GM21526 (cell line): ENCODE data around the gene ALPG.
"Not testable (repeated sequence)": the region's sequence is repeated elsewhere in the genome, so short reads cannot be mapped to it uniquely, and the experiment has no call there.

Source experiments
- ATAC-seq: cut with Tn5 transposase; IDR thresholded peaks from one replicate; pipeline ENCODE4 v1.9.1; 2021; ENCODE audit warnings: moderate library complexity; ENCODE audit not compliant: unreplicated experiment, low FRiP score

ALPG gene

DNA sequence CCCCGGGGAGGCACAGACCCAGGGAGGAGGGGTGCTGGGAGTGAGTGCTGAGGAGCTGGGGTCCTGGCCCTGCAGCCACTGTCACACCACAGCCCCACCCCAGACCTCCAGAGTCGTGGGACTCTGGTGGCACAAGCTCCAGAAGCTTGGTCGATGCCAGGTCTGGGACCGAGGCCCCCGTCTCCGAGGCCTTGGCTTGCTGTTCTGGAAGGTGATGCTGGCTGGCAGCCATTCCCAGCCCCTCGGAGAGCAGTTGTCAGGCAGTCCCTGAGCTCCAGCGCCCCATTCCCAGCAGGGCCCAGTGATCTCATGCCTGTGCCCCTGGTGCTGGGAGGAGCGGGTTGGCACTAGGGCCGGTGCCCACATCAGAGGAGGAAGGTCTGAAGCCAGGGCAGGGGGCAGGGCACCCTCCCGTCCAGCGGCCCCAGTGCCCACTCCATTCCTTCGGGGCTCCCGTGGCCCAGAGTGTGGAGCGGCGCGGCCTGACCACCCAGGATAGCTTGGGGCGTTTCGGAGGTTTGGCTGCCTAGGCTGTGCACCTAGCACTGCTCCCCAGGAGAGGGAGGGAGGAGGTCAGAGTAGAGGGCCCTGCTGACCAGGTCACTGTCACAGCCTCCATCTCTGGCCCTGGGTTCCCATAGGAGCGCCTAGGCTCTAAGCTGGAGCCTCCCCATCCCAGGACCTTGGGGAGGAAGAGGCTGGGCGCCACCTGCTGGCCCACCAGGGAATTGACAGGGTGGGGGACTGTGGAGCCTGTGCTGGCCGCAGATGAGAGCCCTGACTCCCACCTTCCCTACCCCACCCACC is 32.5 kb downstream of the ALPG start:
- ATAC-seq: no peak

DNA sequence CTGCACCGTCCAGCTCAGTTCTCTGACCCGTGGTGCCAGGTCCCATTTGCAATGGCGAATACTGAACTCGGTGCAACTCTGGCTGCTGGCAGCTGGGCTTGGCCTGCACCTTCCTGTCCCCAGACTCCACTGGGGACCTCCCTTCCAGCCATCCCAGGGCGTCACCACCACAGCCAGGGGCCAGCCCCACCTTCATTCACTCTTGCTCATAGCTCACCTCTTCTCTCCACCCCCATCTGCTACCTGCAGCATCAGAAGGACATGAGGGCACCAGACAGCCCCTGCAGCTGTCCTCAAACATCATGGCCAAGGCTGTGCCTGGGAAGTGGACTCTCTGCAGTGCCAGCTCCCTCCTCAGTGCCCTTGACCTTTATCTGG is 33.1 kb downstream of the ALPG start:
- ATAC-seq: no peak

DNA sequence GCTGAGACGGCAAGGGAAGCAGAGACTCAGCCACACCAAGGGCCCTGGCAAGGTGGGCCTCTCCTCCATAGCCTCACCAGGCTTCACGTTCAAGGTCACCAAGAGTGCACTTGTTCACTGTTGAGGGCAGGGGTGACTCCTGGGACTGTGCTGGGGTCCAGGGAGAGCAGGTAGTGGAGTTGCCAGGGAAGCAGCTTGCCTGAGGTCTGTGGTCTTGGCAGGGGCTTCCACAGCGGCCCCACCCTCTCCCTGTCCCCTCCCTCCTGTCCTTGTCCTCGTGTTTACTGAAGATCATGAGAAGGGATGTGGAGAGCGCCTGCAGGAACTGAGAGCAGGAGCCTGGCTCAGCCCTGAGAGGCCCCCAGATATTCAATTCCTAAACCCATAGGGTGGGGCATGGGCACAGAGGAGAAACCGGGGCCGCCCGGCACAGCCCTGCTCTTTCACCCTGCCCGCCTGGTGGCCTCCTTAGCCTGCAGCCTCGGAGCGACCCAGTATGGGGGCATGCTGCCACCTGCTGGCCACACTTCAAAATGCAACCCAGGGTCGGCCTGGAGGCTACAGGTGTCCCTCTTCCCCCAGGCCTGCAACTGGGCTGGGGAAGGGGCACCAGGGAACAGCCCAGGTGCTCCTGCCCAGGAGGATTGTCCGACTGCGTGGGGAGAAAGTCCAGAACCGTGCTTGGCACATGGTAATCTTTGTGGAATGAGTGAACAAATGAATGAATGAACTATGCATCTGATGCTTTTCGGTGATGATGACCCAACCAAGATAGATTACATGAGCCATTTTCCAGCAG is 33.8 kb downstream of the ALPG start:
- ATAC-seq: peak; percentile 60

DNA sequence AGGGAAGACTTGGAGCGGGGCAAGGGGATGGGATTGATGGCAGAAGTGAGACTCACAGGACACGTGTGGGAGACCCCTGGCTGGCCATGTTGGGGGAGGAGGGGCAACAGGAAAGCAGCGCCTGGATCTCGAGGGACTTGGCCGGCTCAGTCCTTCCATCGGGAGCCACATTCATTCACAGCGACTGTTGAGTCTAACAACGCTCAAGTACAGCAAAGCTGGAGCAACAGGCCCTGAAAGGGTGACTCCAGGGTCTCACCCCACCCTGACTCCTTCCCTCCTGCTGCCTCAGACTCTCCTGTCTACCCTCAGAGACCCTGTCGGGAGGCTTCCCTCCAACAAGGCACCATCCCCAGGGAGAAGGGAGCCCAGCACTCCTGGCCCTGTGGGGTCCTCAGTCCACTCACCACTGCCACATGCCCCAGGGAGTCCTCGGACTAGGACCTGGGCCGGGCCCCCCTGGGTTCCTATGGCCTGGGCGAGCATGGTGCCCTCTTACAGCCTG is 34.6 kb downstream of the ALPG start:
- ATAC-seq: no peak

DNA sequence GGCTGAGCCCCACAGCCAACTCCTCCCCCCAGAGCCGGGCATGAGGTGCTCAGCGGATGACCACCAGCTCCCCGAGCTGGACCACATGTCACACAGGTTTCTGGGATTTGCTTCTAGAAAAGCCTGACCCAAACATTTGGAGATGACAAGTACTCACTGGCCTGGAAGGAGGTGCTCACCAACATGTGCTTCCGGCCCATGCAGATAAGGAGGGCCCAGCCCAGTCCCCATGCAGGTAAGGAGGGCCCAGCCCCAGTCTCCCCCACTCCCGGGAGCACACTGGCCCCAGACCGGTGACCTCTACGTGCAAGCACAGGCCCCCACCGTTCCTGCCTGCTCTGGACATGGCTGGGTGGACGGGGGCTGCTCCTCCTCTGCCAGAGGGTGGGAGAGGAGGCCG is 35.3 kb downstream of the ALPG start:
- not testable (repeated sequence) for ATAC-seq

DNA sequence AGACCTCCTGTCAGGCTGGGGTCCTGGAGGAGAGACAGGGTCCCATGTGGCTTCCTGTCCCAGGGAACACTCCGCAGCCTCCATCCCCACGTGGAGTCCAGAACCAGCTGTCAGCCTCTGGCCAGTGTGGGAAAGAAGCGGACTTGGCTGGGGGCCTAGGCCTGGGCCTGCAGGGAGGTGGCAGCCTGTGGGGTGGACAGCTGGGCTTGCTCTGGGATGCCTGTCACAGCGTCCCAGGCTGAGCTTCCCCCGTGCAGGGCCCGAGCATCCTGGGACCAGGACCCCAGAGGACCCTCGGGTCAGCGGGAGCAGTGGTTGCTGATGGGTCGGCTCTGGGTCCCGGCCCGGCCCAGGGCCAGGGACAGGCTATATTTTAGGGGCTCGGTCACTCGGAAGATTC is 35.8 kb downstream of the ALPG start:
- not testable (repeated sequence) for ATAC-seq

DNA sequence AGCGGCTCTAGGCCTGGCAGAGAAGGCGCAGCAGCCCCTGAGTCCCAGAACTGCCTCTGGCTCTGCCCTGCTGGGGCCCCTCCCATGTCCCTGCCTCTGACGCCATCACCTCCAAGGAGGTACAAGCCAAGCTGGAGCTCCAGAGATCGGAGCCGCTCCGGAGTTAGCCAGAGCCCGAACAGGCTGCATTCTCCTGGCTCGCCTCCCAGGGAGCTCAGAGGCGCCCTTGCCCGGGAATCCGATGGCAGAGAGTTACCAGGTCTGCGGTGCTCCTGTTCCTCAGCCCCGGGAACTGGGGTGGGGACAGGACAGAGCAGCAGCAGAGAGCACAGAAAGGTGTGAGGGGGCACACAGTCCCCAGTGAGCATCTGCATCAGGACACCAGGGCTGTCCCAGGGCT is 36.4 kb downstream of the ALPG start:
- not testable (repeated sequence) for ATAC-seq

DNA sequence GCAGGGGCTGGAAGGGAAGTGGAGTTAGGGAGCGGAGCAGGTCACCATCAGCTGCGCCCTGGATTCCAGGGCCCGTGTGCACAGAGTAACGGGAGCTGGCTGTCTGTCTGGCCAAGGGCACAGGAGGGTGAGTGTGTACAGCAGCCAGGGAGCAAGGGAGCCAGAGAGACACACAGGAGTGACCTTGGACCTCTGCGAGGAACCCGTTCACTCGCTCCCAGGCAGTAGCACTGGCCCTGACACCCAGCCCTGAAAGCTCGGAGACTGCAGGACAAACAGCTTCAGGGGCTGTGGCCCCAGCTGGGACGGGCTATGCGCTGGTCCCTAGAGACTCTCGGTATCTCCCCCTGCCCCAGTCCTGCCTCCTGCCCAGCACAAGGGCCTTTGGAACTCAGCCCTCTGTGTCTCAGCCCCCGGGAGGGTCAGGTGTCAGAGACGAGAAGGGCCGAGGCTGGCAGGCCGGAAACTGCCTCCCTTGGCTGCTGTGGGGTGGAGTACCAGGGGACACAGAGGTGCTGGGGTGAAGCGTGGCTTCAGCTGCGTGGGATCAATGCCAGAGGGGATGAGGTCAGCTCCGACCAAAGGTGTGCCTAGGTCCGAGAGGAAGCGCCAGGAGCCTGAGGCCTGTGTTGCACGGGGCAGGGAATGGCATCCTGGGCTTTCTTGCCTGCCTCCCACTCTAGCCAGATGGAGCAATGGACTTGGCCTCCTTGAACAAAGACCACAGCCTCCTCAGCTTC is 37.2 kb downstream of the ALPG start:
- not testable (repeated sequence) for ATAC-seq

DNA sequence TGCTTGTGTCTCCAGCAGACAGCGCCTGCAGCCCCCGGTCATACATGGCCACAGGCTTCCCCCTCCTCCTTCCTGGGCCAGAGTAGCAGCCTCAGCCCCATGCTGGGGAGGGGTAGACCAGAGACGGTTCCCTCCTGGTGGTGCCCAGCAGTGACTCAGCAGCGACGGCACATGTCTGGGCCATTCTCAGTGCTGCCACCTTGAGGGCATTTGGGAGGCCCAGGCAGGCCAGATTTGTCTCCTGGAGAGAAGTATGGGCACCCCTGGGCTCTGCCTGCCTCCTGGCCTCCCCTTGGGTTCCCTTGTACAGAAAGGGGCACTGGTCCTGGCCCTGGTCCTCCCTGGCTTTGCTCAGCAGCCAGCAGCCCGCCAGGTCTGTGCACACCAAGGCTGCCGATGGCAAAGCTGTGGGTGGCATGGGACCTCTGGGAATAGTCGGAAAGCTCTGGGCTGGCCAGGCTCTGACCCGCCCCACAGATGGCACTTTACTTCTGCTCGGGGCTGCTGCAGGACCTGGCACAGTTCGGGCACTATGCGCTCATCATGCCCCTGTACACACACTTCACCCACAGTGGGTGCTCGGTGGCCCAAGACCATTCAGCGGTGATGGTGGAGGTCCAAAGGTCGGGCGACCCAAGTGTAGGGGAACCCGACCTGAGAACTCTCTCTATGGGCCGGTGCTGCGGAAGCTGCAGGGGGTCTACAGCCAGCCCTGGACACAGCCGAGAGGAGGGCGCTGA is 37.9 kb downstream of the ALPG start:
- no peak for ATAC-seq

DNA sequence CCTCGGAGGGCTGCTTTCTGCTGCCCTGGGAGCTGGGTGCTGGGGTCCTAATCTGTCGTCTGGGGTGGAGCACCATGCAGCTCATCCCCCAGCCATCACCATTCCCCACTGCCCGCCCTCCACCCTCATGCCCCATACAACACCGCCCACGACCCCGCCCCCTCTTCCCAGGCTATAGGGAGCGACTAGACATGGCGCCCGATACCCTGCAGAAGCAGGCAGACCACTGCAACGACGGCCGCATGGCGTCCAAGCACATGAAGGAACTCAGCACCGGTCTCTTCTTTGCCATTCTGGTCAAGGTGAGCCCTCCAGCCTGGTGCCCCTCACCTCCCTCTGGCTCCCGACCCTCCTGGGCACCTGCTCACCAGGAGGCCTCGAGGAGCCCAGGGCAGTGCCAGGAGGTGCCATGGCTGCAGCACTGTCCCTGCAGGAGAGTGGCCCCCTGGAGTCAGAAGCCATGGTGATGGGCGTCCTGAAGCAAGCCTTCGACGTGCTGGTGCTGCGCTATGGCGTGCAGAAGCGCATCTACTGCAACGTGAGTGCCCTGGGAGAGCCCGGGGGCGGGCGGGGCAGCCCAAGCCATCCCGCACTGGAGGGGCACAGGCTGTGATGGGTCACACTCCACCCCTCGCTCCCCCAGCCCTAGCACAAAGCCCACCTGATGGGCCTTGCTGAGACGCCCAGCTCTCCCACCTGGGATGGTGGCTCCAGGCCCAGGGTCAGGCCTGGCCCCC is 38.7 kb downstream of the ALPG start:
- ATAC-seq: not testable (repeated sequence)

DNA sequence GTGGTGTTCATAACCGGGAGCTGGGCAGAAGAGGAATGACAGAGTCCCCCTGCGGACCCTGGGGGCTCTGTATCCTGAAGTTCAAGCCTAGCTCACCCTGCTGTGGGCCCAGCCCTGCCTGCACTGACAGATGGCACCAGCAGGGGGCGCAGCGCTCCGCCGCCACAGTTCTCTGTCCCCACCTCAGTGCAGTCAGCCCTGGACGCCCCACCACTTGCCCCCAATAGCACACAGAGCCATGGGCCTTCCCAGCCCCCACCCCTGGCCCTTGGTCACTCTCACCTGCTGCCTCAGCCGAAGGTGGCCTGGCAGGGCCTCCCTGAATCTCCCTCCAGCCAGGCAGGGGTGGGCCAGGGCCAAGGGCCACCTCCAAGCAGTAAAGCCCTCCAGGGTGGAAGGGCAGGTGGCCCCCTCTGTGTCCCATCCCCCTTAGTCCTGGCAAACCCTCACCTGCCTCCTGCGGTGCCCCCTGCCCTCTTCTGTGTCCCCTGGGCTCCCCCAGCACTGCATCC is 39.7 kb downstream of the ALPG start:
- ATAC-seq: not testable (repeated sequence)

DNA sequence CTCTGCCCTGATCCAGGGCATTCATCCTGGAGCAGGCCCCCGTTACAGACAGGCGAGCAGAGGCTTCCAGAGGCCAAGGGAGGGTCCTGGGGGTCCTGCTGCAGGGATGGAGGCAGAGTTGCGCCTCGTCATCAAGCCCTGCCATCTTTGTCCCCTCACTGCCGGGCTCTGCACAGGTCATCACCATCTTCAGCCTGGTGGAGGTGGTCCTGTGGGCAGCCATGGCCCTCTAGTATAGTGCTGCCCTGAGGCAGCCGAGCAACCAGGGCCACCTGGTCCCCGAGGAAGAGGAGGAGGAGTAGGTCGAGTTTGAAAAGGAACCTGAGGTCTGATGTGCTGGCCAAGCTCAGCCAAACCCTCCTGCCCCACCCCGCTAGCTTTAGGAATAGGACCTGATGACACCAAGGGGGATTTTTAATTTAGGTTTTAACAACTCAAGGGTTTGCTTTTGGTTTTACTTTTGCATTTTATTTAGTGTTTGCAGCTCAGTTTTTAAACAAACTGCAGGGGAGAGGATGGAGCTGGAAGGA is 40.5 kb downstream of the ALPG start:
- ATAC-seq: no peak

DNA sequence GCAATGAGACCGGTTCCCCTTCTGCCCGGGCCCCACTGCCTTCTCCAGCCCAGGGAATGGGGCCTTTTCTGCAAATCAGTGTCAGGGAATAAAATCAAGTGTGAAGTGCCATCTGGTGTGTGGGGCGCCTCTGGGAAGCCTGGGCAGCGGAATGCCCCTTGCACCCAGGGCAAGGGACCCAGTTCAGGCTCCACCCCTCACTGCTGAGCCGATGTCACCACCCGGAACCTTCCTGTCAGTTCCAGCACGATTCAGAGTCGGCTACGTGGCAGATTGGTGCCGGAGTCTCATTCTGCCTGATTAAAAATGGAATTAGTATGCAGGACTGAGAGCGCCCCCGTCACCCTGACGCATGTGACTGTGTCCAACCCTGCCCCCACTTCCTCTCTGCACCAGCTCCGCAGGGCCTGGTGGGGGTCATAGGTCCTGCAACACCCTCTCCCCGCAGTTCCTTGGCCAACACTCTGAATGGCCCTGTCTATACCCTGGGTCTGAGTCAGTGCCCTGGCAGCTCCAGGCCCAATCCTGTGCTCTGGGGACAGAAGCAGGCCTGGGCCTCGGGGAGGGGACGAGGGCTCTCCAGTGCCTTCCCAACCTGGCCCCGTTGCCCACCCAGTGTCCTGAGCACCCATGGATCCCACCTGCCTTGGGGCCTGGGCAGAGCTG is 41.1 kb downstream of the ALPG start:
- no peak for ATAC-seq

DNA sequence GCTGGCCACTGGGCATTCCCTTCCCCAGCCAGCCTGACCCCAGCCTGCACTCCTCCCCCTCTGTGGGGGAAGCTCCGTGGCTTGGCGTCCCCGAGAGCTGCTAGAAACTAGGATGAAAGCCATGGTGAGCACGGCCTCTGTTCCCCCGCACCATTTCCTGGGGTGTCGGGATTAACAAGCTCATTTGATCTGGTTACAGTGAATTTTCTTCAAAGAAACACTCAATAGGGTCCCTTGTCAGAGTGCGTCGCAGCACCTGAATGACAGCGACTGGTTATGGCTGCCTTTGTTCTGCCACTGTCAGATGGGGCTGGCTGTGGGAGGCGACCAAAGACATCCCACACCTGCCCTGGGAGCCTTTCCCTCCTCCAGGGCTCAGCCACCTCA is 41.7 kb downstream of the ALPG start:
- no peak for ATAC-seq

DNA sequence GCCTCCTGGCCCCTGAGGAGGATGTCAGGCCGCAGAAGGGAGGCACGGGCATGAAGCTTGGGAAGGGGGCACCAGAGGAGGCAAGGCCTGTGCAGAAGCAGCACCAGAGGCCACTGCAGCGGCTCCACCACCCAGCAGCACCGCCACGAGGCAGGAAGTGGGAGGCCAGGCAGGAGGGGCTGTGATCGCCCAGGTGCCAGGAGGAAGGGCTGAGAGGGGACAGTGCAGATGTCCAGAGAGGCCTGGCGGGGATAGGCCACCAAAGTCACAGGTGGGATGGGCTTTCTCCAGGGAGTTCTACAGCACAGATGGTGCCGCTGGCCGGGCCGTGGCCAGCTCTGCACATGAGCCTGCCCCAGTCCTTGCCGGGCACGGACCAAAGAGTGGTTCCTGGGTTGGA is 43.3 kb downstream of the ALPG start:
- no peak for ATAC-seq

DNA sequence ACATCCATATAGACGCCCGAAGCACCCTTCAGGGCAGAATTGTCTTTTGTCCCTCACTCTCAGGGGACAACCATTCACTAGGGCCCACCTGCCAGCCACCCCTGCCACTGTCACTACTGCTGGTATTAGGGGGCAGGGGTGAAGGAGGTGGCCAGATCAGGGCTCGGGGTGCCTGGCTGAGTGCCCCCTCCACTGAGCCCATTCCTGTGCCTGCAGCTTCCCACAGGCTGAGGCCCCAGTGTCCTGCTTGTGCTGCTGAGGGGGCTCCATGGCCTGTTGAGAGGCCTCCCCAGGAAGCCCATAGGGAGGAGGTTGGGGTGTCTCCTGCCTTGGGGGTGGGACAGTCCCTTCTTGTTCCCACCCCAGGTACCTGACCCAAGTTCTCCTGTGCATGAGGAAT is 45.0 kb downstream of the ALPG start:
- ATAC-seq: not testable (repeated sequence)

DNA sequence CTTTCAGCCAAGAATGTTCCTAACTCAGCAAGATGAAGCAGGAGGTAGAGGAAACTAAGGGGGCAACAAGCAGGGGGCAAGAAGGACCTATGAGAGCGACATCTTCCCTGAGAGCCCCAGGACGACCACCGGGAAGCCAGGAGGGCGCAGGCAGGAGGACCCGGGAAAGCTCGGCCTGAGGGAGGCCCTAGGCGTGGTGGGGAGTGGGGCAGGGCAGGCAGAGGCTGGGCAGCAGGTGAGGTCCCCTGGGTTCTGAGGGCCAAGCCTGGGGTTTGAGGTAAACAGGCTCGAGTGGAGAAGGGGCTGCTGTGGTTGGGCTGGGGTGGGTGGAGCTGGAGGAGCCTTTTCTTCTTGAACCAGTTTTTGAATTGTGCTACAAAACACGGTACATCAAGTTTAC is 48.0 kb downstream of the ALPG start:
- no peak for ATAC-seq

DNA sequence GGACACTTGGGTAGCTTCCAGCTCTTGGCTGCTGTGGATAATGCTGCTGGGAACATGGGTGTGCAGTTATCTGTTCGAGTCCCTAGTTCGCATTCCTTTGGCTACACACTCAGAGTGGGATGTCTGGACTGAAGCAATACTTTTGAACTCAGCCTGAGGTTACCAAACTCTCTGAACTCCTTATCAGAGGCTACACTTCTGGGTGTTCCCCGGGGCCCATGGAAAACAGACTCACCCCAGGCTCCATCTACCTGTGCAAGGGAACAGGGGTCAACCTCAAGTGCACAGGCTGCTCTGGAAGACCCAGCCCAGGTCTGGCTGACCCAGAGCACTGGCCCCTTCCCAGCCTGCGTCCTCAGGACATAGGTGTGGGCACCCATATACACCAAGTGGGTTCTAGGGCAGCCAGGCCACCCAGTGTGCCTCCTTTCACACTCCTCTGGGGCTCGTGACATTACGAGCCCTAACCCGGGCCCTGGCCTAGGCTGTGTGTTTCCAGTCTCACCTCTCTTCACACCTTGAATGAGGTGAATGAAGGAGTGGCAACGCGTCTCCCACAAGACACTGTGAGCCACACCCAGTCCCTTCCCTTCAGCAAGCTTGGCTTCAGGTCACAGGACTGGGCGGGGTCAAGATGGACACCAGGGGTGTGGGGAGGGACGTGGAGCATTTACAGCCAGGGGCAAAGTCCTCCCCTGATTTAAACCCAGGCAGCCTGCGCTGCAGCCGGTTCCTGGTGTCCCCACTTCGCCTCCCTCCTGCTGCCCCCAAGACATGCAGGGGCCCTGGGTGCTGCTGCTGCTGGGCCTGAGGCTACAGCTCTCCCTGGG is 49.0 kb downstream of the ALPG start, which contains the start of gene ALPI:
Gene ALPI (plus strand): TSS at position 728 of the 830 bp plus-strand sequence. CDS start 47 bp downstream, at position 775.
- ATAC-seq: no peak
